Liver (tissue), 9 donors: ENCODE results near the gene GPBP1L1. TPM values are rescaled to one million over a fixed set of nuclear protein-coding genes. Genes with fewer than 3 reads are reported as not detected.
A peak's percentile ranks its signal among the peaks of the same experiment; 100 is the strongest.

Experiments
- DNase-seq: peaks from one replicate; pipeline ENCODE4 v3.0.0-alpha.2; 2017; ENCODE audit warnings: low spot score
- H3K27ac ChIP-seq, 2 donors: one replicate each; pipeline ENCODE4 v1.7.0; 2013; ENCODE audit warnings: inconsistent platforms in 2 of 2, low read length in 2 of 2, control low read depth in 1 of 2, low read depth in 1 of 2, mild to moderate bottlenecking in 1 of 2
- H3K27me3 ChIP-seq, 4 donors: one replicate each; pipeline versions ENCODE4 v1.6.1 to v1.7.0; 2013; ENCODE audit warnings: low read length in 3 of 4, inconsistent platforms in 1 of 4, mild to moderate bottlenecking in 1 of 4, moderate library complexity in 1 of 4; ENCODE audit not compliant: control insufficient read depth in 4 of 4, insufficient read depth in 4 of 4
- H3K36me3 ChIP-seq, 4 donors: one replicate each; pipeline versions ENCODE4 v1.6.1 to v1.7.0; 2013; ENCODE audit warnings: low read length in 3 of 4, mild to moderate bottlenecking in 3 of 4, low read depth in 1 of 4, moderate library complexity in 1 of 4; ENCODE audit not compliant: control insufficient read depth in 4 of 4, insufficient read depth in 3 of 4
- H3K4me1 ChIP-seq, 4 donors: one replicate each; pipeline versions ENCODE4 v1.6.1 to v1.7.0; 2013; ENCODE audit warnings: low read length in 3 of 4, mild to moderate bottlenecking in 3 of 4, moderate library complexity in 1 of 4; ENCODE audit not compliant: control insufficient read depth in 4 of 4, insufficient read depth in 4 of 4
- H3K4me3 ChIP-seq, 3 donors: one replicate each; pipeline versions ENCODE4 v1.6.1 to v1.7.0; 2013; ENCODE audit warnings: low read length in 3 of 3, control low read depth in 1 of 3, low read depth in 1 of 3, mild to moderate bottlenecking in 1 of 3
- H3K9ac ChIP-seq, 2 donors: one replicate each; pipeline ENCODE4 v1.7.0; 2013; ENCODE audit warnings: low read length in 2 of 2, mild to moderate bottlenecking in 2 of 2, moderate library complexity in 2 of 2, control low read depth in 1 of 2, low read depth in 1 of 2
- H3K9me3 ChIP-seq, 4 donors: one replicate each; pipeline versions ENCODE4 v1.6.1 to v1.7.0; 2013; ENCODE audit warnings: low read length in 3 of 4; ENCODE audit not compliant: control insufficient read depth in 4 of 4
- CTCF ChIP-seq: fragments of 150-350 bp; IDR thresholded peaks from 2 replicates; pipeline ENCODE4 v1.5.1; 2017; ENCODE audit warnings: improper control_type of control experiment, low read depth, low read length; ENCODE audit not compliant: missing input control
- FOXA1 ChIP-seq: IDR thresholded peaks from 2 replicates; pipeline ENCODE4 v1.6.1; 2016; ENCODE audit warnings: antibody characterized with exemption
- FOXA2 ChIP-seq: IDR thresholded peaks from 2 replicates; pipeline ENCODE4 v1.6.1; 2016; ENCODE audit warnings: antibody characterized with exemption
- GABPA ChIP-seq, 2 donors: IDR thresholded peaks in 1 of 2; conservative IDR thresholded peaks in 1 of 2; 2 replicates each; pipeline ENCODE4 v1.6.1; 2016; ENCODE audit warnings: antibody characterized with exemption in 2 of 2, mild to moderate bottlenecking in 1 of 2, moderate library complexity in 1 of 2
- HNF4A ChIP-seq, 2 donors: conservative IDR thresholded peaks; 2 replicates each; pipeline ENCODE4 v1.6.1; 2016; ENCODE audit warnings: antibody characterized with exemption in 2 of 2, mild to moderate bottlenecking in 2 of 2
- NR2F2 ChIP-seq: IDR thresholded peaks from 2 replicates; pipeline ENCODE4 v1.6.1; 2016; ENCODE audit warnings: antibody characterized with exemption
- RXRA ChIP-seq, 2 donors: IDR thresholded peaks; 2 replicates each; pipeline ENCODE4 v1.6.1; 2017 to 2018; ENCODE audit warnings: antibody characterized with exemption in 2 of 2, mild to moderate bottlenecking in 1 of 2
- SP1 ChIP-seq: IDR thresholded peaks from 2 replicates; pipeline ENCODE4 v1.6.1; 2018; ENCODE audit warnings: antibody characterized with exemption, mild to moderate bottlenecking
- TAF1 ChIP-seq: conservative IDR thresholded peaks from 2 replicates; pipeline ENCODE4 v1.6.1; 2016; ENCODE audit warnings: antibody characterized with exemption, mild to moderate bottlenecking
- YY1 ChIP-seq: IDR thresholded peaks from 2 replicates; pipeline ENCODE4 v1.6.1; 2016; ENCODE audit warnings: antibody characterized with exemption, mild to moderate bottlenecking
- WGBS: extraction: QIAGEN DNeasy Blood & Tissue Kit; methylation state at CpG from one replicate; pipeline ENCODE4 v1.1.7; 2013; 5-methylcytosine and 5-hydroxymethylcytosine counted together
- polyA plus RNA-seq, 2 donors: library from polyadenylated mRNA; stranded (reverse) in 1 of 2; unstranded in 1 of 2; fragments of 200-250 nt in 1 of 2; fragments of >200 nt in 1 of 2; fragmentation: Nextera tagmentation in 1 of 2; extraction: Ambion mirVana in 1 of 2; gene quantifications; one replicate each; pipeline versions ENCODE4 v1.2.1 to v1.2.3, GENCODE V29; 2013 to 2015
- total RNA-seq, 2 donors: library from RNA; depleted of rRNA; stranded (reverse); fragments of >200 nt; gene quantifications; one replicate each; pipeline ENCODE4 v1.2.3, GENCODE V29; 2014
- TF ChIP-seq, protein P1 (sequence below): IDR thresholded peaks from 2 replicates; pipeline ENCODE4 v1.6.1; 2016; ENCODE audit warnings: antibody characterized with exemption
- TF ChIP-seq, protein P2 (sequence below): IDR thresholded peaks from 2 replicates; pipeline ENCODE4 v1.6.1; 2016; ENCODE audit warnings: antibody characterized with exemption, mild to moderate bottlenecking
- donor health status: healthy.
- donor health status: healthy.
- donor health status: healthy.
- donor health status: healthy.
- donor health status: healthy.

Gene GPBP1L1
- total and polyA plus RNA-seq, 4 donors = 24.8 to 86.7 (median 53.5) TPM

DNA sequence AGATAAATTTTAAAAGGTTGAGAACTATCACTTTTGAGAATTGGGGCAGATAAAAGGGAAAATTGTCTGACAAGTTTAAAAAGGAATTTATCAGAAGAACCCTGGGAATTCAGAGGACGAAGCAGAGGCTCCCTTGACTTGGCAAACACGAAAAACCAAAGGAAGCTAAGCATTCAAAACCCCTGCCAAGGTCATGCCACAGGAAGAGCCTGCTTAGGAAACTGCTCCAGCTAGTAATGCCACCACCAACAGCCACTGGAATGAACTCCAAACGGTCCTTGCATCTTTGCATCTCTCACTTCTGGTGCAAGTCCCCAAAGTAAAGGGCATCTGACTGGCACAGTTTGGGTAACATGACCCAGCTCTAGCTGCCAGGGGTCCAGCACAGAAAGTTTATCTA is 7.2 kb downstream of the GPBP1L1 start:
- DNase-seq = no peak
- TF ChIP-seq FOXA1 (no peak), NR2F2 (peak; percentile 50)
- 3% methylated on average over 3 of the region's 3 CpGs for WGBS
- Histone ChIP-seq H3K27me3 (no peaks in the 10 kb centered on the region), H3K27ac (no peak overlapping the region), H3K4me1 (peaks cover 19 to 70% (median 56%) of the 10 kb centered on the region in 4 donors), H3K36me3 (no peaks in the 10 kb centered on the region), H3K4me3 (no peak overlapping the region), H3K9ac (no peak overlapping the region), H3K9me3 (no peaks in the 10 kb centered on the region)

DNA sequence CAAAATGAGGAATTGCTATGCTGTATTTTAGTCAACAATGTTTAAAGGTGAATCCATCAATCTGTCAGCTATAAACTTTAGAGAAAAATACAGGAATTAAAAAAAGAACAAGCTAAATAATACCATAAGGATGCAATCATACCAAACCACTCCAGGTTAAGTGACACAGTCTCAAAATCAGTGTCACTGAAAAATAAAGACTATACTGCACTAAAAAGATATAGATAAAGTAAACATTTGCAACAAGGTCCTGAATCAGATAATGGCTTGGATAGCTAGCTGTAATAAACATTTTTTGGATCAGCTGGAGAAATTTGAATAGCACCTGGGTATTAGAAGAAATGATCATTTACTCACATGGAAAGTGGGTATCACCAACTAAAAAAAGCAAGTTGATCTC is 7.8 kb downstream of the GPBP1L1 start:
- Histone ChIP-seq H3K4me1 (peaks cover 19 to 71% (median 59%) of the 10 kb centered on the region in 4 donors), H3K9ac (no peak overlapping the region), H3K27ac (no peak overlapping the region)

More for the DNA sequence above, 7.8 kb downstream of the GPBP1L1 start:
- Histone ChIP-seq H3K27me3 (no peaks in the 10 kb centered on the region), H3K9me3 (no peaks in the 10 kb centered on the region), H3K4me3 (no peak overlapping the region), H3K36me3 (no peaks in the 10 kb centered on the region)
- DNase-seq = no peak
- TF ChIP-seq GABPA (IDR thresholded peaks at IDR 0.05 in 1 of 2, conservative IDR thresholded peaks at IDR 0.05 in 1 of 2) = no peak
- no peak for TF ChIP-seq NR2F2
- TF ChIP-seq, protein P1, sequence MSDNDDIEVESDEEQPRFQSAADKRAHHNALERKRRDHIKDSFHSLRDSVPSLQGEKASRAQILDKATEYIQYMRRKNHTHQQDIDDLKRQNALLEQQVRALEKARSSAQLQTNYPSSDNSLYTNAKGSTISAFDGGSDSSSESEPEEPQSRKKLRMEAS = no peak
- no peak for TF ChIP-seq TAF1
- no peak for TF ChIP-seq YY1
- no peak for TF ChIP-seq FOXA2
- TF ChIP-seq RXRA (IDR thresholded peaks at IDR 0.05) = no peak
- TF ChIP-seq, protein P2, sequence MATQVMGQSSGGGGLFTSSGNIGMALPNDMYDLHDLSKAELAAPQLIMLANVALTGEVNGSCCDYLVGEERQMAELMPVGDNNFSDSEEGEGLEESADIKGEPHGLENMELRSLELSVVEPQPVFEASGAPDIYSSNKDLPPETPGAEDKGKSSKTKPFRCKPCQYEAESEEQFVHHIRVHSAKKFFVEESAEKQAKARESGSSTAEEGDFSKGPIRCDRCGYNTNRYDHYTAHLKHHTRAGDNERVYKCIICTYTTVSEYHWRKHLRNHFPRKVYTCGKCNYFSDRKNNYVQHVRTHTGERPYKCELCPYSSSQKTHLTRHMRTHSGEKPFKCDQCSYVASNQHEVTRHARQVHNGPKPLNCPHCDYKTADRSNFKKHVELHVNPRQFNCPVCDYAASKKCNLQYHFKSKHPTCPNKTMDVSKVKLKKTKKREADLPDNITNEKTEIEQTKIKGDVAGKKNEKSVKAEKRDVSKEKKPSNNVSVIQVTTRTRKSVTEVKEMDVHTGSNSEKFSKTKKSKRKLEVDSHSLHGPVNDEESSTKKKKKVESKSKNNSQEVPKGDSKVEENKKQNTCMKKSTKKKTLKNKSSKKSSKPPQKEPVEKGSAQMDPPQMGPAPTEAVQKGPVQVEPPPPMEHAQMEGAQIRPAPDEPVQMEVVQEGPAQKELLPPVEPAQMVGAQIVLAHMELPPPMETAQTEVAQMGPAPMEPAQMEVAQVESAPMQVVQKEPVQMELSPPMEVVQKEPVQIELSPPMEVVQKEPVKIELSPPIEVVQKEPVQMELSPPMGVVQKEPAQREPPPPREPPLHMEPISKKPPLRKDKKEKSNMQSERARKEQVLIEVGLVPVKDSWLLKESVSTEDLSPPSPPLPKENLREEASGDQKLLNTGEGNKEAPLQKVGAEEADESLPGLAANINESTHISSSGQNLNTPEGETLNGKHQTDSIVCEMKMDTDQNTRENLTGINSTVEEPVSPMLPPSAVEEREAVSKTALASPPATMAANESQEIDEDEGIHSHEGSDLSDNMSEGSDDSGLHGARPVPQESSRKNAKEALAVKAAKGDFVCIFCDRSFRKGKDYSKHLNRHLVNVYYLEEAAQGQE = no peak
- TF ChIP-seq FOXA1 = no peak
- TF ChIP-seq CTCF = no peak
- TF ChIP-seq HNF4A (conservative IDR thresholded peaks at IDR 0.05) = no peak
- TF ChIP-seq SP1 = no peak
